DMS153 (cell line): Measurements from ENCODE around the gene C17orf67.

ENCODE experiments used
- DNase-seq: peaks from one replicate; lab custom pipeline; 2025; lab: John Stamatoyannopoulos, UW

C17orf67 gene

DNA sequence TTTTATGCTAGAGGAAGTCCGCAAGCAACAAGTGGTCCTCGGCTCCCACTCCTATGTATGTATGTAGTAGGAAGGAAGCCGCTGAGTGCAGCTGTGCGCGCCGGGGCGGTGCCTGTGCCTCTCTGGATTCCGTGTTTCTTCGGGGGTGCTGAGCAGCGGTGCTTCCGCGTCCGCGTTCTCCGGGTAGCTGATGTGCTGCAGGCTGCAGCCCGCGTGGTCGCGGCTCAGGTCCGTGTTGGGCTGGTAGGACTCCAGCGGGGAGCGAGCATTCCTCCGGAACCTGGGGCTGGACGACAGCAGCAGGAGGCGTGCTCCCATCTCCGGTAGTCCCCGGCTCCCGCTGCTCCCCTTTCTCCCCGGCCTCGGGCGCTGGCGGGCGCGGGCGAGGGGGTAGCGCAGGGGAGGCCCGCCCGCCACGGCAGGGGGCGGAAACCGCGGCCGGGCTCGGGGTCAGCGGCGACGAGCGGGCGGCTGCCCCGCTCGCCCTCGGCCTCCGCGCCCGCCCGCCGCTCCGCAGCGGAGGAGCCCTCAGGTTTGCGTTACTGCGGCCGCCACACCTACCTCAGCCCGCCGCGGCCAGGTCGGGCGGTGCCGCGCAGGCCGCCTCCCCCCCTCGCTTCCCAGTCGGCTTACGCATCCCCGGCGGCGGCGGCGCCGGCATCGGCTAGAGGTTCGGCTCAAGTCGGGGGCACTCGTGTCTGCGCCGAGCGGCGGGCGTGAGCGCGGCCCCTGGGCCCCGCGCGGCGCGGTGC, 487 bp downstream of the C17orf67 start:
- peak; percentile 77 for DNase-seq

- DNase-seq = no peak
These were observed 1.3 kb downstream of the C17orf67 start for GRCh38 chr17:56832446-56832845.

GRCh38 chr17:56831369-56832095, 2.2 kb downstream of the C17orf67 start:
- no peak for DNase-seq

DNA sequence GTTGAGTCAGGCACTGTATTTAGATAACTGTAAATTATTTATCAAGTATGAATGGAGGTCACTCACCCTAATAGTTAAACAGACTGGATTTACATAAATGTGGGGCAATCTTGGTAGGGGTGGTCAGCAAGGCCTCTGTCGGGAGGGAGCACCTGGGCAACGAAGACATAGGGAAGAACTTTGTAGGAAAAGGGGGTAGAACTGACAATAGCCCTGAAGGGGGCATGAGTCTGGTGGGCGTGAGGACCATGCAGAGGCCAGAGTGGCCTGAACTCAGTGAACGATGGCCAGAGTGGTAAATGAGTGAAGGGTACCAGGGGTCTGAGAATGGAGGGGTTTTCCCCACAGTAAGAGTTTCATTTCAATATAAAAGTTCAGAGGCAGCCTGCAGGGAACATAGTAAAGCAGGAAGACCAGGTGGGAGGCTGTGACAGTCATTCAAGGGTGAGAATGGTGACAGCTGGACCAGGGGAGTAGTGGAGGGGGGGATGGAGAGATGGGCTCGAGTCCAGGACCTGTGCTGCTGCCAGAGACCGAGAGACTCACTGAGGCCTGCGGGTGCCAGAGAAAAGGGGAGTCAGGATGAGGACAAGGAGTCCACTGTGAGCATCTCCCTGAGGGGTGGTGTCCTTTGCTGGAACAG, 2.9 kb downstream of the C17orf67 start:
- DNase-seq = no peak

- DNase-seq = no peak
These were observed 6.9 kb downstream of the C17orf67 start for GRCh38 chr17:56826611-56827414.

DNA sequence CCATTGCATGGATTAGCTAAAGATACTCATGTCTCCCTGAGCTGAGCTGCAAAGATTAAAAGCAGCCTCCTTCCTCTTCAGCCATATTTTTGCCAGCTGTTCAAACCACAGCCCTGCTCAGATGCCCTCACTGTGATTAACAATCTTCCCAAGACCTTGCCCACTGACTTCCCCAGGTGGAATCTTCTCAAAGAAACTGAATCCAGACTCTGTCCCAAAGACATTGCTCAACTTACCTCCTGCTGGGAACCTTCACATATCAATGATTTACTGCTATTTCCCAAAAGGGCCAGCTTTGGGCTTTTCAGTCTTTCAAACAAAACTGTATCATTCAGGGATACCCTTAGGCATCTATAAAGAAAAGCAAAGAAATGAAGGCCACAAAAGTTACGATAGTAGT, 9.2 kb downstream of the C17orf67 start:
- no peak for DNase-seq

DNA sequence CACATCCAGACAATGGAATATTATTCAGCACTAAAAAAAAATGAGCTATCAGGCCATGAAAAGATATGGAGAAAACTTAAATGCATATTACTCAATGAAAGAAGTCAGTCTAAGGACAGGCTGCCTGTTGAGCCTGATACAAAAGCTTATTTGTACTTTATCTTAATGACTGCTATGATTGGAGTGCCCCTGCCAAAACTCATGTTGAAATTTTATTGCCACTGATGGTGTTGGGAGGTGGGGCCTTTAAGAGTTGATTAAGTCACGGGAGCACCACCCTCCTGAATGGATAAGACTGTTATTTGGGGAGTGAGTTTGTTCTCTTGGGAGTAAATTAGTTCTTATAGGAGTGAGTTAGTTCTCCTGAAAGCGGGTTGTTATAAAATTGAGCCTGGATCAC, 9.9 kb downstream of the C17orf67 start:
- no peak for DNase-seq

- no peak for DNase-seq
These were observed 11.0 kb downstream of the C17orf67 start for GRCh38 chr17:56822725-56823124.

DNA sequence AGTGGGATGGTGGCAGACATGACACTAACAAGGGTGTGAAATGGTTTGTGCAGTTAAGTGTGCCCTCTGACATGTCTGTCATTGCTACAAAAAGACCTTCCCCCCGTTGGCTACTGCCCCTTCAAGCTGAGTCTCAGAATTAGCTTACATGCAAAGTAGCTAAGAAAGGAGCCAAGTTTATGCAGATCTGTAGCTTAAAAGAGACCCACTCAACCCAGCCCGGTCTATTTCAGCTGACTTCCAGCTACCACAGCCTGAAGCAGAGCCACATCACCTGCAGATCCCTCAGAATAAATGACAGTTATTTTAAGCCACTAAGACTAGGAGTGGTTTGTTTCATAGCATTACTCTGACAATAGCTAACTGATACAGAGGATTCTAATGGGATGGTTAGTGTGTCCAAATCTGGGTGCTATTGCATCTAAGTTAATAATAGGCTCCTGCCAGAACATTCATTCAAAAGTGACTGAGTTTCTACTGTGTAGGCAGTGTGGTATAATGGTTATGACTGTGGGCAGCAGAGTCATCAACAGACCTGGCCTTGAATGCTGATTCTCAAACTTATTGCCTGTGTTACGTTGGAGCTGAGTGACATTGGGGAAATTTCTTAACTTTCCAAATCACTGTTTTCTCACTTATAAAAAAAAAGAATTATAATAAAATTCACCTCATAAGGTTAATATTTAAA, 11.7 kb downstream of the C17orf67 start:
- DNase-seq = no peak

- no peak for DNase-seq
These were observed 13.5 kb downstream of the C17orf67 start for GRCh38 chr17:56820207-56820606.

DNA sequence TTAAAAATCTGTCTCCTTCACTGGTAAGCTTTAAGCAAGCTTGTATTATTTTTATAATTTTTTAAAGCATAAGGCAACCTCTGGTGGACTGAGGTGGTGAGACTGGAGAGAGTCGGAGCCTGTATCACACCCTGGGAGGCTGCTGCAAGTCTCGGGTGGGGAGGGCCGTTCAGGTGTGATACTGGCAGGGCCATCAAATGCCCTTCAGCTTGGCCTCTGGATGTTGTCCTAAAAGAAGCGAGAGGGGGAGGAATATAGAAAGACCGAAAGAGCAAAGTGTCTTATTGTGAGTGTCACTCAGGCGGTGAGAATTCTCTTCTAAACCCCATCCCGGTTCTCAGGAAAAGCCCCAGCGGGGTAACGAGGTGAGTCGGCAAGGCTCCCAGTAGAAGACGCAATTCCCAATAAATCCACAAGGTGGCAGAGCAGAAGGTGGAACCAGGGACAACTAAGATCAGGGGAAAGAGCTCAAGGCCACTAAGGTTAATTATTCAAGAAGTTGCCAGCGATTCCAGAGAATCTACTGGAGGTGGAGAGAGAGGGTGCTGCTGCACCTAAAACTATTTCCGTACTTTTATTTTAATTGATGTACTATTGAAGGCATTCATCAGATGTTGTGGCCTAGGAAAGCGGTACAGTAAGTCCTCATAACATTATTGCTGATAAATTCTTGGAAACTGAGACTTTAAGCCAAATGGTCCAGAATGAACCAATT, 14.1 kb downstream of the C17orf67 start:
- peak; percentile 64 for DNase-seq

DNA sequence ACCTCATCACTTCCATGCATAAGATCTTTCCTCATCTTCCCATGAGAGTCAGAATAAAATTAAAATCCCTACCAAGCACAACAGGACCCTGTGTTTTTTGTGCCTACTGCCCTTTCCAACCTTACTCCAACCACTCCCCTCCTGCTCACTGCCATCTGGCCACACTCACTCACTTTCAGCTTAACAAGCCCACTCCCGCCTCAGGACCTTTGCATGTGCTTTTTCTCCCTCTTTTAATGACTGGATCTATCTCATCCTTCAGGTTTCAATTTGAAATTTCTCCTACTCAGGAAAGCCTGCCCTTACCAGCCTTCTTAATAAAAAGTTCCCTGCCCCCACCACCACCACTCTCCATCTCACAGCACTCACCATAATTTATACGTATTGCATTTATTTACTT, 14.7 kb downstream of the C17orf67 start:
- DNase-seq = no peak

DNA sequence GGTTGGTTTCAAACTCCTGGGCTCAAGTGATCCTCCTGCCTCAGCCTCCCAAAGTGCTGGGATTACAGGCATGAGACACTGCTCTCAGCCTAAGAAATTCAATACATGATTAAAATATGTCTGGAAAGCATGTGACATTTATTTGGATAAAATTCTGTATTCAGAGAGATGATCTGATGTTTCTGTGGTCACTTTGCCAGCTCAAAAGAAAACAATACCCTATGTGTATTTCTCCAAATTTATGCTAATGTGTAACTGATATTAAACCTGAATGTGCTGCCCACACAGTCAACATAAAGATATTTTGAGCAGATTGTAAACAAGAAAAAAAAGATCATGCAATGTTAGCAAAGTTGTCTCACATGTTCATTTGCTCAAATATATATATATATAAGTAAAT, 16.7 kb downstream of the C17orf67 start:
- no peak for DNase-seq

- DNase-seq = no peak
These were observed 18.0 kb downstream of the C17orf67 start for GRCh38 chr17:56815711-56816110.

DNA sequence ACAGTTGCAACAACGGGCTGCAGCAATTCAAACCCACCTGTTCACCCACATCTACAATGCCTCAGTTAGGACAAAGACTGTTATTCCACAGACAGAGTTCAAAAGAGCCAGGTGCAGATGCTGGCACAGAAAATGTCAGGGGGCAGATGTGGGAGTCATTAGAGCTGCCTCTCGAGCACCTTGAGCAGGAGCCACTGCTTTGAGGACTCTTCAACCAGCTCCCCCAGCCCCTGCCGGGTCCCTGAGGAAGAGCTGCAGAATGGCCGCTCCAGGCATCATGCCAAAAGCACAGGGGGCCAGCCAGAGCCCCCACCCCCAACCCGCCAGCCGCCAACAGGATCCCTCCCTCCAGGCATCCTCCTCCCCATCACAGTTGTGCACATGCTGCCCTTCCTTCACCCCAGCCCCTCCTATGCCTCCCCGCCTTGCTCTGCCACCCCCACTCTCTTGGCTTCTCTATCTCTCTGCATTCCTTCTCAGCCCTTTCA, 20.8 kb downstream of the C17orf67 start:
- no peak for DNase-seq

DNA sequence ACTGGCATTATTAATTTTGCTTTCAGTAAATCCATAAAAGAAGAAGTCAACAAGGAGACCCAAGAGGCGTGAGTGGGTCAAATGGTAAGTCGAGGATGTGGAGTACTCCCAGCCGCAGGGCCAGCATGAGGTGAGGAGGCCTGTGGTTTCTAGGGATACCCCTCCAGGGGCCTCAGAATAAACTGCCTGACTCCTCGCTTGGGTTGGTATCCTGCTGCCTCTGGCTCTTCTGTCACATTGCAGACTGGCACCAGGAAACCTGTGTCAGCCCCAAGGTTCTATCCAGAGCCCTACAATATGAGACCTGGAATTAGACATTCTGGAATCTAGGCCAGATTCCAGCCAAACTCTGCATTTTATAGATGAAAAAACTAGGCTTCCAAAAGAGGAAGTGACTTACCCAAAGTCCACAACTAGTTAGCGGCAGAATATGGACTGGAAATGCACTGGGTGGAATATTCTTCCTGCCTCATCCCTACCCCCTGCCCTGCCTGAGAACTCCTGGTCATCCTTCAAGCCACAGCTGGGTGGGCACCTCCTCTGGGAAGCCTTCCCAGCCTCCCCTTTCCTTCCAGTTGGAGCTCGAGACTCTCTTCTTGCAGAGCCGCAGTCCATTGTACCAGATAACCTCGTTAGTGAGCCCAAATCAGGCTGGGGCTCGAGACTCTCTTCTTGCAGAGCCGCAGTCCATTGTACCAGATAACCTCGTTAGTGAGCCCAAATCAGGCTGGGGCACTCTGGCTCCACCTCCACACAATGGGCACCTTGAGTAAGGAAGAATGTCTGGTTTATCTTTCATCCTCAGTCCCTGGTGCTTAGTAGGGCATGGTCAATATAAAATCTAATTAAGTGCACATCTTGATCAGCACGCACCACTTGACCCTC, 22.6 kb downstream of the C17orf67 start:
- DNase-seq = no peak

DNA sequence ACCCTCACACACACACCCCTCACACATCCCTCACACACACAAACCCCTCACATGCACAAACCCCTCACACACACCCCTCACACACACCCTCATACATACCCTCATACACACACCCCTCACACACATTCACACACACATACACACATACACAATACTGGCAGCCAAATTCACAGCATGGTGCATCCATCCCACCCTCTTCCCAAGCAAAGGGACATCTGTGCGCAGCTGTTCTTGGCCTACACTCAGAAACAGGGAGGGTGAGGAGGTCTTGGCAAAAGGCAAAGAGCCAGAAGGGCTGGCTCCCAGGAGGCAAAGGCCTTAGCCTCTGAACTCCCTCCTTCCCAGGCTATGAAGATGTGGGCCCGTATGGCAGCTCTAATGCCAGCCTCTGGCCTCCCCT, 23.4 kb downstream of the C17orf67 start:
- DNase-seq = no peak

- no peak for DNase-seq
These were observed 23.9 kb downstream of the C17orf67 start for GRCh38 chr17:56809820-56810179.

DNA sequence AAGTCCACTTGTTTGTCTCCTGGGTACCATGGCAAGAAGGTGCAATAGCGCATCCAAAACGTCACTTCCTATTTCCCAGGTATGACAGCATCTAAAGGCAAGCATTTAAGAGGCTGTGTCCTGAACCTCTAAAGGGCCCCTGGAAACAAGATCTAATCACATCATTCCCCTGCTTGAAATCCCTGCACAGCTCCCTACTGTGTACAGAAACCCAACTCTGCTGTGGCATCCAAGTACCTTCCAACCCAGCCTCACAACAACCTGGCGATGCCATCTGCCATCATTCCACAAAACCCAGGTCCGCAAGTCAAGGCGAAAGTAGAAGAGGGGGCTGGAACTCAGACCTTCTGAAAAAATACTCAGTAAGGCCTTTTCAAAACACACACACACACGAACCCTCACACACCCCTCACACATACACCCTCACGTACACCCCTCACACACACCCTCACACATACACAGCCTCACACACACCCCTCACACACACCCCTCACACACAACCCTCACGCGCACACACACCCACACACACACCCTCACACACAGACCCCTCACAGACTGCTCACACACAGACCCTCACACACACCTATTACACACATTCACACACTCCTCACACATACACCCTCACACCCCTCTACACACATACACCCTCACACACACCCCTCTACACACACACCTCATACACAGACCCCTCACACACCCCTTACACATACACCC, 24.5 kb downstream of the C17orf67 start:
- DNase-seq = no peak
